Activated T-helper 2 cell treated with anti-CD3 and anti-CD28 coated beads, Interferon-gamma antibody, Interleukin-2, Interleukin-4, amounts not matched to agents 10 μg/mL and 5 μg/mL and 100 μg/mL, durations not matched to agents 14 hours and 24 hours and 36 hours (primary cell): ENCODE data around the gene FAXDC2. TPM values are rescaled to one million over a fixed set of nuclear protein-coding genes. Genes with fewer than 3 reads are reported as not detected.
"Not testable (repeated sequence)": the region's sequence is repeated elsewhere in the genome, so short reads cannot be mapped to it uniquely, and the experiment has no call there.

Experiments used
- DNase-seq: peaks from one replicate; pipeline ENCODE4 v3.0.0; 2021; ENCODE audit warnings: low spot score
- H3K27ac Mint-ChIP-seq: one replicate; pipeline ENCODE4 v1.8.0; 2021; ENCODE audit warnings: mixed read lengths
- H3K27me3 Mint-ChIP-seq: one replicate; pipeline ENCODE4 v1.8.0; 2021; ENCODE audit warnings: low read depth, mixed read lengths
- H3K36me3 Mint-ChIP-seq: one replicate; pipeline ENCODE4 v1.8.0; 2021; ENCODE audit warnings: low read depth, mixed read lengths
- H3K4me1 Mint-ChIP-seq: one replicate; pipeline ENCODE4 v1.8.0; 2021; ENCODE audit warnings: low read depth, mixed read lengths
- H3K4me3 Mint-ChIP-seq: one replicate; pipeline ENCODE4 v1.8.0; 2021; ENCODE audit warnings: low read depth, mild to moderate bottlenecking, moderate library complexity, mixed read lengths
- H3K9me3 Mint-ChIP-seq: one replicate; pipeline ENCODE4 v1.8.0; 2021; ENCODE audit warnings: mixed read lengths
- intact Hi-C: fragments of 100-400 bp; cut with micrococcal nuclease; formaldehyde crosslinking; loops from one replicate; pipeline ENCODE4 v1.15.1; 2023
- total RNA-seq: library from RNA; stranded (reverse); gene quantifications from 2 replicates; pipeline ENCODE4 v1.2.3, GENCODE V29; 2022

Gene FAXDC2
- total RNA-seq, 1 donor from 2014 or later, result not detected

DNA sequence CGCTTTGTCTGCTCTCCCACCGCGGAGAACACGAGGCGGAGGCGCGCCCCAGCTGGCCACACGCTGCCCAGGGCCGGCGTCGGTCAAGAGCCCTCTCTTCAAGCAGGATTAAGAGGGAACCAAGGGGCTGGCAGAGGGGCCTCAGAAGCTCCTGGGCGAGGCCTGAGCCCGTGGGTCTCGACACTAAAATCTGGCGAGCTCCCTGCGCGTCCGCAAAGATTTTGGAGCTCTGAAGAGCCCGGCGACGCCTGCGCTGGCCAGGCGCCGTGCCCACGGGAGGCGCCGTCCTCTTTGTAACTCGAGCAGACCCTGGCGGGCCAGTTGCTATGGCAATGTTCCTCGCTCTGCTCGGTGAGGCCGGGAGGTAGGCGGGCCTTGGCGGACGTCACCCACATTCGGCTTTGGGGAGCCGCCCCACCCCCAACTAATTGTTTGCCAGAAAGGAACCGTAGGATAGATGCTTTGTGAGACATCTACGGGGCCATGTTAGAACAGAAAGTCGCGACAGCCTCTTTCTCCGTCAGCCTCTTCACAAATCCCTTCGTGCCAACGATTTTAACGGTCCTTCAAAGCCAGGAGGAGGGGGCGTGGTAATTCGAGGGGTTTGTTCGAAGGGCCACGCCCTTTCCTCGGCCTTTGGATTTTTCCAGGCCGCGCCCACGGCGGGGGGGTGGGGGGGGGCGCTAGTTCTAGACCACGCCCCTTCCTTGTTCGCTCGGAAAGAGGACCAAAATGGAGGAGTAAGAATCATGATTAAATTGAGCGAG is 7.3 kb upstream of the FAXDC2 start:
- no peaks in the 10 kb centered on the region for H3K27me3 Mint-ChIP-seq
- DNase-seq, result peak; percentile 84
- intact Hi-C loops, result loop anchor here (1.0 to 10.0 kb wide), 6 partner anchors 81 to 823 kb away; partner anchors contain the start of genes FAM114A2, GEMIN5, LARP1 and MFAP3
- H3K4me3 Mint-ChIP-seq, result peak overlapping the region; percentile 98
- no peaks in the 10 kb centered on the region for H3K9me3 Mint-ChIP-seq
- peak overlapping the region; percentile 100 for H3K27ac Mint-ChIP-seq
- H3K36me3 Mint-ChIP-seq, result peaks cover 24% of the 10 kb centered on the region
- H3K4me1 Mint-ChIP-seq, result peaks cover 30% of the 10 kb centered on the region

DNA sequence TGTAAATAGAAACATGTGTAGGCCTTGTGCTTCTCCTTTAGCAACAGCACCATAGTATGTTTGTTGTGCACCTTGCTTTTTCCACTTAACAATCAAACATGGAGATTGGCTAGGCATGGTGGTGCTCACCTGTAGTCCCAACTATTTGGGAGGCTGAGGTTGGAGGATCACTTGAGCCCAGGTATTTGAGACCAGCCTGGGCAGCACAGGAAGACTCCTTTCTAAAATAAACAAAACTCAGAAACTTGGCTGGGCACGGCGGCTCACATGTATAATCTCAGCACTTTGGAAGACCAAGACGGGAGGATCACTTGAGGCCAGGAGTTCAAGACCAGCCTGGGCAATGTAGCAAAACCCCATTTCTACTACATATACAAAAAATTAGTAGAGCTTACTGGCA is 948 bp upstream of the FAXDC2 start:
- Mint-ChIP-seq H3K36me3 (no peaks in the 10 kb centered on the region), H3K9me3 (no peaks in the 10 kb centered on the region), H3K27me3 (no peaks in the 10 kb centered on the region), H3K4me3 (no peak overlapping the region), H3K27ac (no peak overlapping the region), H3K4me1 (peaks cover 16% of the 10 kb centered on the region)
- intact Hi-C loops, result loop anchor here (10.0 kb wide), 2 partner anchors 637 to 817 kb away; partner anchors contain the start of genes FAM114A2 and MFAP3
- no peak for DNase-seq

DNA sequence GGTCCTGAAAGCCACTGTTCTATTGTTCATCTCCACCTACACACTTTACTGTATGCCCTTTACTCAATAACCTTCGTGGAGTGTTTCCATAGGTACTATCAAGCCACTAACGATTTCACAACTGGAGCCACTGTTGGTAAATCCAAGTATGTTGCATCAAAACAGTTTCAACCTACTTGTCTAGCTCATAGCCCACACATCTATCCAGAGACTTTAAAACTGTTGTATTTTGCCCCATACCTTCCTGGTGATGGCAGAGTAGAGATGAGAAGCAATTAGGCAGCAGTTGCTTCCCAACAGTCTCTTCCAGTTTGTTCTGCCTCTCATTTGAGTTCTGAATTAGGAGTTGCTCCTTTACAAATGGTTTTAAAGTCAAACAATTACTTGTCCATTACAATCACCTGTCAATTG is 607 bp downstream of the FAXDC2 start:
- peaks cover 4% of the 10 kb centered on the region for H3K36me3 Mint-ChIP-seq

DNA sequence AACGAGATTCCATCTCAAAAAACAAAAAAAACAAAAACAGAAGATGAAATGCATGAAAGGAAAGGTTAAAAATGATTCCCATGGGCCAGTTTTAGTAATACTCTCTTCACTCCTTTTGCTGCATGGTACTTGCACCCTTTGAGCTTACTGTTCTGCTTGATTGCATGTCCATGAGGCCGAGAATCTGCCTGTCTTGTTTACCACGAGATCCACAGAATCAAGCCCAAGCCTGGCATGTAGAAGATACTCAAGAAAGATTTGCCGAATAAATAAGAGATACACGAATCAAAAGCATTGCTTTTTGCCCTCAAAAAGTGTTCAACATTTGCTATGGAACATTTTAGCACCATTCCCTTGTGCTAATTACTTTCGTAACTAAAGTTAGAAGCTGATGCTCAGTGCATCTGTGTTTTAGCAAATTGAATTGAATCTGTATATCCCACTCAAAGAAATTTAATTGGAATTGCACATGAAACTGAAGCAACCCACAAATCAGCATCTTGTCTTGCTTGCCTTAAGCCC is 1.1 kb downstream of the FAXDC2 start:
- intact Hi-C loops, result no loop called here
- Mint-ChIP-seq H3K9me3 (no peaks in the 10 kb centered on the region), H3K4me1 (peaks cover 16% of the 10 kb centered on the region), H3K4me3 (no peak overlapping the region), H3K27ac (no peak overlapping the region), H3K36me3 (peaks cover 4% of the 10 kb centered on the region), H3K27me3 (no peaks in the 10 kb centered on the region)
- DNase-seq, result no peak

More for the DNA sequence above, 607 bp downstream of the FAXDC2 start:
- intact Hi-C loops, result loop anchor here (10.0 kb wide), 2 partner anchors 635 to 815 kb away; partner anchors contain the start of genes FAM114A2 and MFAP3
- Mint-ChIP-seq H3K4me1 (peaks cover 16% of the 10 kb centered on the region), H3K4me3 (no peak overlapping the region), H3K9me3 (no peaks in the 10 kb centered on the region), H3K27ac (peak overlapping the region; percentile 5), H3K27me3 (no peaks in the 10 kb centered on the region)
- DNase-seq, result no peak

DNA sequence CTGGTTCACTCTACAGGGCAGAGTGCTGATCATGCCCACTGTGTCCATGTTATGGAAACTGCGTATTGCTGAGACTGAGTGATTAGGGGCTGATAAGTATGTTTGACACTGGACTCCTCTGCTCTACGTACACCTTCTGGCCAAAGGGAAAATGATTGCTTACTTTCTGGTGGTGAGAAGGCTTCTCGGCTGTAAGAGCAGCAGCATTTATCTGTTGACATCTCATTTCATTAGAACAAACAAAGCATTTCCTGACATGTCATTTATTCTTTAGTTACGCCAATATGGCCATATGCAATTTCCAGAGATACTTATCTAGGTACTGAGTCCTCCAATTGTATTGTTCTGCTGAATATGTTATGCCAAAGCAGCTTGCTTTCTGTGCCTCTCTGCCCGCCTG is 5.6 kb downstream of the FAXDC2 start:
- no peaks in the 10 kb centered on the region for H3K27me3 Mint-ChIP-seq
- H3K9me3 Mint-ChIP-seq, result no peaks in the 10 kb centered on the region
- H3K4me3 Mint-ChIP-seq, result no peak overlapping the region
- intact Hi-C loops, result no loop called here
- H3K4me1 Mint-ChIP-seq, result peaks cover 7% of the 10 kb centered on the region
- peaks cover 4% of the 10 kb centered on the region for H3K36me3 Mint-ChIP-seq
- no peak overlapping the region for H3K27ac Mint-ChIP-seq
- DNase-seq, result no peak

GRCh38 chr5:154842689-154843530 is 7.5 kb downstream of the FAXDC2 start:
- Mint-ChIP-seq H3K36me3 (peaks cover 5% of the 10 kb centered on the region), H3K27ac (no peak overlapping the region), H3K9me3 (no peaks in the 10 kb centered on the region), H3K27me3 (no peaks in the 10 kb centered on the region), H3K4me3 (no peak overlapping the region), H3K4me1 (no peaks in the 10 kb centered on the region)
- intact Hi-C loops, result no loop called here
- DNase-seq, result no peak

- Mint-ChIP-seq H3K36me3 (peaks cover 6% of the 10 kb centered on the region), H3K27ac (no peak overlapping the region), H3K4me1 (no peaks in the 10 kb centered on the region), H3K4me3 (no peak overlapping the region), H3K9me3 (no peaks in the 10 kb centered on the region), H3K27me3 (no peaks in the 10 kb centered on the region)
- DNase-seq, result no peak
- intact Hi-C loops, result no loop called here
Measured at GRCh38 chr5:154841273-154841661, 9.1 kb downstream of the FAXDC2 start.

- Mint-ChIP-seq H3K27ac (no peak overlapping the region), H3K4me3 (no peak overlapping the region), H3K4me1 (no peaks in the 10 kb centered on the region), H3K9me3 (no peaks in the 10 kb centered on the region), H3K36me3 (peaks cover 6% of the 10 kb centered on the region), H3K27me3 (no peaks in the 10 kb centered on the region)
- intact Hi-C loops, result no loop called here
- DNase-seq, result no peak
Measured at GRCh38 chr5:154840435-154841272, 9.7 kb downstream of the FAXDC2 start.

- Mint-ChIP-seq H3K4me3 (no peak overlapping the region), H3K27me3 (no peaks in the 10 kb centered on the region), H3K36me3 (peaks cover 2% of the 10 kb centered on the region), H3K9me3 (no peaks in the 10 kb centered on the region), H3K4me1 (no peaks in the 10 kb centered on the region), H3K27ac (no peak overlapping the region)
- intact Hi-C loops, result no loop called here
- DNase-seq, result no peak
Measured at GRCh38 chr5:154837009-154837901, 13.1 kb downstream of the FAXDC2 start.

- Mint-ChIP-seq H3K4me3 (no peak overlapping the region), H3K9me3 (no peaks in the 10 kb centered on the region), H3K4me1 (no peaks in the 10 kb centered on the region), H3K27me3 (no peaks in the 10 kb centered on the region), H3K27ac (no peak overlapping the region), H3K36me3 (peaks cover 8% of the 10 kb centered on the region)
- no peak for DNase-seq
- intact Hi-C loops, result no loop called here
Measured at GRCh38 chr5:154836225-154836624, 14.2 kb downstream of the FAXDC2 start.

GRCh38 chr5:154835701-154836052 is 14.7 kb downstream of the FAXDC2 start:
- H3K9me3 Mint-ChIP-seq, H3K36me3 Mint-ChIP-seq, H3K4me3 Mint-ChIP-seq, H3K27ac Mint-ChIP-seq, H3K4me1 Mint-ChIP-seq, intact Hi-C loops, DNase-seq, H3K27me3 Mint-ChIP-seq: not testable (repeated sequence)
